HG03139 (cell line): Measurements from ENCODE around the gene CLASRP.
"Not testable (repeated sequence)": the region's sequence is repeated elsewhere in the genome, so short reads cannot be mapped to it uniquely, and the experiment has no call there.

Experiments used
- ATAC-seq: cut with Tn5 transposase; IDR thresholded peaks from one replicate; pipeline ENCODE4 v1.9.1; 2021; ENCODE audit not compliant: unreplicated experiment

CLASRP gene

GRCh38 chr19:45038931-45039893 is at the start of gene CLASRP:
Gene CLASRP (plus strand): TSS chr19:45039045. CDS start chr19:45040213, 1,168 bp downstream.
- ATAC-seq = peak; percentile 79

- ATAC-seq = no peak
These were observed 48.4 kb upstream of the CLASRP start for GRCh38 chr19:44990459-44990858.

- no peak for ATAC-seq
These were observed 47.9 kb upstream of the CLASRP start for GRCh38 chr19:44990966-44991365.

- ATAC-seq = no peak
These were observed 46.3 kb upstream of the CLASRP start for GRCh38 chr19:44992336-44993163.

GRCh38 chr19:44993526-44993925 is 45.3 kb upstream of the CLASRP start:
- no peak for ATAC-seq

GRCh38 chr19:44993926-44994537 is 44.8 kb upstream of the CLASRP start:
- ATAC-seq = no peak

- no peak for ATAC-seq
These were observed 40.8 kb upstream of the CLASRP start for GRCh38 chr19:44998025-44998424.

GRCh38 chr19:44999131-44999925 is 39.5 kb upstream of the CLASRP start:
- ATAC-seq = not testable (repeated sequence)

GRCh38 chr19:45000665-45001064 is 38.2 kb upstream of the CLASRP start:
- not testable (repeated sequence) for ATAC-seq

GRCh38 chr19:45001087-45001739 is 37.6 kb upstream of the CLASRP start, which contains the start of gene RELB:
Gene RELB (plus strand): TSS chr19:45001464. CDS start chr19:45001580, 116 bp downstream.
- ATAC-seq = peak; percentile 39

GRCh38 chr19:45003485-45003884 is 35.4 kb upstream of the CLASRP start:
- no peak for ATAC-seq

- no peak for ATAC-seq
These were observed 33.1 kb upstream of the CLASRP start for GRCh38 chr19:45005787-45006186.

- no peak for ATAC-seq
These were observed 30.3 kb upstream of the CLASRP start for GRCh38 chr19:45008552-45008951.

GRCh38 chr19:45009625-45010255 is 29.1 kb upstream of the CLASRP start:
- no peak for ATAC-seq

GRCh38 chr19:45010306-45010705 is 28.5 kb upstream of the CLASRP start:
- no peak for ATAC-seq

- ATAC-seq = no peak
These were observed 26.9 kb upstream of the CLASRP start for GRCh38 chr19:45011959-45012358.

- no peak for ATAC-seq
These were observed 22.2 kb upstream of the CLASRP start for GRCh38 chr19:45016388-45017314.

GRCh38 chr19:45019187-45019586 is 19.7 kb upstream of the CLASRP start:
- ATAC-seq = no peak
